Fibroblast of pulmonary artery (primary cell): ENCODE measurements around the gene APBA1.

Source experiments
- DNase-seq: peaks from one replicate; pipeline ENCODE4 v3.0.0-alpha.2; 2010; ENCODE audit warnings: low read depth
- H3K4me3 ChIP-seq: replicated peaks from 2 replicates; pipeline ENCODE4 v1.5.1; 2011; ENCODE audit warnings: low read depth, mild to moderate bottlenecking, control low read depth, low read length, moderate library complexity
- CTCF ChIP-seq: IDR thresholded peaks from 2 replicates; pipeline ENCODE4 v1.5.1; 2011; ENCODE audit warnings: mild to moderate bottlenecking, control low read depth, low read length, inconsistent platforms; ENCODE audit errors: missing control alignments

Gene APBA1

GRCh38 chr9:69400470-69400869, 271.7 kb downstream of the APBA1 start:
- no peak for DNase-seq
- TF ChIP-seq CTCF, result no peak
- no peak overlapping the region for H3K4me3 ChIP-seq

GRCh38 chr9:69397384-69398214, 274.6 kb downstream of the APBA1 start:
- TF ChIP-seq CTCF, result no peak
- no peak overlapping the region for H3K4me3 ChIP-seq
- DNase-seq, result peak; percentile 30

- H3K4me3 ChIP-seq, result no peak overlapping the region
- TF ChIP-seq CTCF, result no peak
- DNase-seq, result no peak
Measured at GRCh38 chr9:69396759-69397158, 275.4 kb downstream of the APBA1 start.

- no peak for TF ChIP-seq CTCF
- H3K4me3 ChIP-seq, result no peak overlapping the region
- DNase-seq, result no peak
Measured at GRCh38 chr9:69395718-69396117, 276.5 kb downstream of the APBA1 start.

GRCh38 chr9:69393425-69393824, 278.7 kb downstream of the APBA1 start:
- no peak for TF ChIP-seq CTCF
- DNase-seq, result no peak
- no peak overlapping the region for H3K4me3 ChIP-seq

- no peak overlapping the region for H3K4me3 ChIP-seq
- no peak for DNase-seq
- no peak for TF ChIP-seq CTCF
Measured at GRCh38 chr9:69392826-69393225, 279.3 kb downstream of the APBA1 start.

GRCh38 chr9:69391946-69392345, 280.2 kb downstream of the APBA1 start:
- H3K4me3 ChIP-seq, result no peak overlapping the region
- DNase-seq, result no peak
- no peak for TF ChIP-seq CTCF
